NCI-H345 (cell line): ENCODE measurements around the gene PTPN13.
"Not testable (repeated sequence)": the region's sequence is repeated elsewhere in the genome, so short reads cannot be mapped to it uniquely, and the experiment has no call there.

Experiments used
- DNase-seq: peaks from one replicate; lab custom pipeline; 2025; lab: John Stamatoyannopoulos, UW

PTPN13 gene

GRCh38 chr4:86652332-86652932 is 58.3 kb downstream of the PTPN13 start:
- no peak for DNase-seq

GRCh38 chr4:86653237-86653865 is 59.2 kb downstream of the PTPN13 start:
- no peak for DNase-seq

GRCh38 chr4:86656781-86657180 is 62.7 kb downstream of the PTPN13 start:
- not testable (repeated sequence) for DNase-seq

GRCh38 chr4:86657382-86657781 is 63.3 kb downstream of the PTPN13 start:
- DNase-seq = no peak

GRCh38 chr4:86657910-86658309 is 63.8 kb downstream of the PTPN13 start:
- no peak for DNase-seq

- DNase-seq = no peak
Observed at GRCh38 chr4:86660401-86660800, 66.3 kb downstream of the PTPN13 start.

GRCh38 chr4:86661006-86661405 is 66.9 kb downstream of the PTPN13 start:
- no peak for DNase-seq

- no peak for DNase-seq
Observed at GRCh38 chr4:86661418-86661817, 67.3 kb downstream of the PTPN13 start.

GRCh38 chr4:86664959-86665358 is 70.8 kb downstream of the PTPN13 start:
- no peak for DNase-seq

- DNase-seq = no peak
Observed at GRCh38 chr4:86670298-86670697, 76.2 kb downstream of the PTPN13 start.

- no peak for DNase-seq
Observed at GRCh38 chr4:86670756-86671155, 76.6 kb downstream of the PTPN13 start.

GRCh38 chr4:86675548-86675947 is 81.4 kb downstream of the PTPN13 start:
- no peak for DNase-seq

GRCh38 chr4:86678796-86679195 is 84.7 kb downstream of the PTPN13 start:
- DNase-seq = no peak

GRCh38 chr4:86679441-86679840 is 85.3 kb downstream of the PTPN13 start:
- DNase-seq = no peak

- DNase-seq = no peak
Observed at GRCh38 chr4:86683167-86683566, 89.1 kb downstream of the PTPN13 start.

GRCh38 chr4:86683983-86684382 is 89.9 kb downstream of the PTPN13 start:
- DNase-seq = no peak

- no peak for DNase-seq
Observed at GRCh38 chr4:86685401-86685800, 91.3 kb downstream of the PTPN13 start.

GRCh38 chr4:86686741-86687140 is 92.6 kb downstream of the PTPN13 start:
- DNase-seq = no peak

GRCh38 chr4:86688026-86688425 is 93.9 kb downstream of the PTPN13 start:
- DNase-seq = no peak

GRCh38 chr4:86704601-86705000 is 110.5 kb downstream of the PTPN13 start:
- no peak for DNase-seq

- DNase-seq = no peak
Observed at GRCh38 chr4:86706923-86707597, 112.9 kb downstream of the PTPN13 start.

- no peak for DNase-seq
Observed at GRCh38 chr4:86717651-86718050, 123.5 kb downstream of the PTPN13 start.

- DNase-seq = no peak
Observed at GRCh38 chr4:86718152-86718551, 124.0 kb downstream of the PTPN13 start.
